NCI-H748 treated with DMSO at 0.1 percent for 48 hours (cell line): ENCODE results near the gene BCOR.
A peak's percentile ranks its signal among the peaks of the same experiment; 100 is the strongest.

Experiments used
- DNase-seq: peaks from one replicate; lab custom pipeline; 2025; lab: John Stamatoyannopoulos, UW

The BCOR gene

GRCh38 chrX:40063555-40063954 is 34.2 kb downstream of the BCOR start:
- DNase-seq, result no peak

GRCh38 chrX:40062525-40063155 is 35.1 kb downstream of the BCOR start:
- DNase-seq, result no peak

- no peak for DNase-seq
Observed at GRCh38 chrX:40061871-40062524, 35.8 kb downstream of the BCOR start.

GRCh38 chrX:40061005-40061404 is 36.8 kb downstream of the BCOR start:
- no peak for DNase-seq

DNA sequence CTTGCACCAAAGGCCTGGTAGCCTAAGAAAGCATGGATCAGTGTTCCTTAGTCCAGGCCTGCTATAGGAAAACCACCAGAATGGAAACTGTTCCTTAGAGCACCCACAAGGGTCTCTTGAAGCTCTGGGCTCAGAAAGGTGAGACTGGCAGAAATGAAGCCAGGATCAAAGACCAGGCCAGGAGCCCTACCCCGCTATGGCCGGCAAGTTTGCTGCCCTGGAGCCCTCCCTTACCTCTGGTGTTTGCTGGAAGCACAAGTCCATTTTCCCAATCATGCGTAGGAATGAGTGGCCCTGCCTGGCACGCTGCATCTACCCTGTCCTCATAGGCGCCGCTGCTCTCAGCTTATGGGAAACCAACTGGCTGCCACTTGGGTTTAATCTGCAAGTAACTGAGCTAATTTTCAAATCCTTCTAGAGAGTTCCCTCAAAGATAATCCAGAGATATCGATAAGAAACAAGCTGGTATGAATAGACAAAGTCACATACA is 37.4 kb downstream of the BCOR start:
- no peak for DNase-seq

GRCh38 chrX:40058719-40059118 is 39.0 kb downstream of the BCOR start:
- DNase-seq, result peak; percentile 89

GRCh38 chrX:40057405-40057804 is 40.4 kb downstream of the BCOR start:
- no peak for DNase-seq

- no peak for DNase-seq
Observed at GRCh38 chrX:40056420-40056819, 41.3 kb downstream of the BCOR start.

GRCh38 chrX:40055495-40055894 is 42.3 kb downstream of the BCOR start:
- DNase-seq, result no peak

DNA sequence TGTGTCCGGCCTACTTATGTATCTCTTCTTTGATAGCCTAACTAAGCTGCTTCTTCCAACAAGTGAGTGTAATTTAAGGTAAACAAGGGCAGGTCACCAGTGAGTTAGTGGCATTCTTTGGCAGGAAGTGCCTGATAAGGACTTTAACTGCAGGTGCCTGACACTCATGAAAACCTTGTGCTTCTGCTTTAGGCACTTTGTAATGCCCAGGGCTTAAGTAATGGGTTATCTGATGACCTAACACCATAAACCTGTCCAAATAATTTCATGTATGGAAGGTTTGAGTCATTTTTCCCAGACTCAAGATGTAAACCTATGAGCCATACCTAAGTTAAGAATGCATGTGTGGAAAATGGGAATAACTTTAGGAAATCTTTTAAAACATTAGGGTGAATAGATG is 43.0 kb downstream of the BCOR start:
- DNase-seq, result no peak

DNA sequence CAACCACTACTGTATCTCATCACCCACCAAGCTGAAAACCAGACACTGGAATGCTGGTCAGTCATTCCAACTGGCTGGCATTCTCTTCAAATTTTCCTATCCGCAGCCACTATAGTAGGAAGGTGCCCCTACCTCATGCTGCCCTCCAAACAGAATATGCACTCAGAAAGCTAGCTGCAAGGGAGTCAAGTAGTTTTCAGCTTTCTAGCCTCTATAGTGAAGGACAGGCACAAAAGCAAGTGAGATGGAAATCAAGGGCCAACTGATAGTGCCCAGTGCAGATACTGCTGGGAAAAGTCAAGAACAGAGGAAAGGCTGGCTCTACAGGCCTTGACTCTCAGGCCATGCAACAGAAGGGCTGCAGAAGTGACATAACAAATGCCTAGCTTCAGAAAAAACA is 47.2 kb downstream of the BCOR start:
- DNase-seq, result no peak

DNA sequence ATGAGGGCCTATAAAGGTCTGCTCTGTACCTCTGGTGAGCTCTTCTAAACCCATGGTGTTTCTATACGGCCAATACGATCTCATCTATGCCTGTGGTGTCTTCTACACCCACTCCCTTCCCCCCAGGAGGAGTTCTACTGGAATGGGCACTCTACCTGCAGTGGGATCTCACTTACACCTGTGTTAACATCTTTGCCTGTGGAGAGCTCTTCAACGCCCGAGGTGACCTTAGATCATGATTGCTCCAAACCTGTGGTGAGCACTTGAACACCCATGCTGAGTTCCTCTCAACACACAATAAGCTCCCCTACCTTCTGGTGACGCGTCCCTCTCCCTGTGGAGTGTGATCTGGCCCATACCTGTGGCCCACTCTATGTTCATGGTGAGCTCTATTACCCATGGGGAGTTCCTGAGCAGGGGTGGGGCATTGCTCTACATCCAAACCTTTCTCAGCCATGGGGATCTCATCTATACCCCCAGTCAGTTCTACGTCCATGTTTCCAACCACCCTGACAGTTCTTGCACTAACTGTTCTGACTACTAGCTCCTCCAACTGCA is 48.6 kb downstream of the BCOR start:
- DNase-seq, result no peak

DNA sequence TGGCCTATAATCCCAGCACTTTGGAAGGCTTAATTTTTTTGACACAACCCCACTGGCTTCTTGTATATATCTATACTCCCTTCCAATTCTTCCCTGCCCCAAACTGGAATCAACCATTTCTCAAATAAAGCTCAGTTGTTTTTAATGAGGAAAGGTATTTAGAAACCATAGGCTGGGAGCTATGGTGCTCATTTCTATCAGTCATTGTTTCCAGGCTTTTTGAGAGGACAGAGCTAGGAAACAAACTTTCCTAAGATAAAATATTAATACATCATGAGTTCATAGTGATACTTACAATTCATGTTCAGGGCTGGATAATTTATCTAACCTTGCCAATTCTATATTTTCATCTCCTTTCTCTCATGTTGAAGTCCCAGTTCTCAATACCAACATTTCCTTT is 50.3 kb downstream of the BCOR start:
- no peak for DNase-seq

- no peak for DNase-seq
Observed at GRCh38 chrX:40043895-40044294, 53.9 kb downstream of the BCOR start.

GRCh38 chrX:40041915-40042314 is 55.8 kb downstream of the BCOR start:
- no peak for DNase-seq

DNA sequence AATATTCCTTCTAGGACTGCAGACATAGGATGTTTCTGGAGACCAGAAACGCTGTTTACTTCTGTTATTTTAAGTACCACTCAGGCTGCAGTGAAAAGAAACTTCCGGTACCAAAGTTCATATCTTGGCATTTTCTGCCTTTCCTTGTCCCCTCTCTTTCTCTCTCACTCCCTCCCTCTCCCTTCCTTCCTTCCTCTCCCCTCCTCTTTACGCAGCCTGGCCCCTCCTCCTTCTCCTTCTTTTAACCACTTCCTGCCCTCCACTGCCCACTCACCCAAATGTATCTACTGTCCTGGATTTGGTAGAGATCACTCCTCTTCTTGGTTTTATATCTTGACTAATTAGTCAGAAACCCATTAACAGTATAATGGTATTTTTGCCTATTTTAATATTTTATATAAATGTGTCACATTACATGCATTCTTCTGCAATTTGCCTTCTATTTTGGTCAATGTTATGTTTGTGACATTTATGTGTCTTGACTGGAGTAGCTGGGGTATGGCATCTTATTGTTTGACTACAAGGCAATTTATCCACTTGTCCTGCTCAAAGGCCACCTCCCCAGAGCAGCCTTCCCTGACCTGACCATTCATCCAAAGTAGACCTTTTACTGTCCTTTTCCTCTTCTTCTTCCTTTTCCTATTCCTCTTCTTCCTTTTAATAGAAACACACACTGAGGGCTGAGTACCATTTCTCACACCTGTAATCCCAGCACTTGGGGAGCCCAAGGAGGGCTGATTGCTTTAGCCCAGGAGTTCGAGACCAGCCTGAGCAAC is 56.9 kb downstream of the BCOR start:
- DNase-seq, result no peak

DNA sequence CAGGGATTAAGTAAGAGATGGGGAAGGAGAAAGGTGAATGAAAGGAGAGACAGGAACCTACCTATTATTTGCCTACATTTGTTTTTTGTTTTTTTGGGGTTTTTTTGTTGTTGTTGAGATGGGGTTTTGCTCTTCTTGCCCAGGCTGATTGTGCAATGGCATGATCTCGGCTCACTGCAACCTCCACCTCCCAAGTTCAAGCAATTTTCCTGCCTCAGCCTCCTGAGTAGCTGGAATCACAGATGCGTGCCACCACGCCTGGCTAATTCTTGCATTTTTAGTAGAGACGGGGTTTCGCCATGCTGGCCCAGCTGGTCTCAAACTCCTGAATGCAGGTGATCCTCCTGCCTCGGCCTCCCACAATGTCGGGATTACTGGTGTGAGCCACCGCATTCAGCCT is 57.9 kb downstream of the BCOR start:
- DNase-seq, result no peak

GRCh38 chrX:40037367-40037766 is 60.4 kb downstream of the BCOR start:
- DNase-seq, result no peak

GRCh38 chrX:40035726-40036125 is 62.0 kb downstream of the BCOR start:
- DNase-seq, result no peak

GRCh38 chrX:40031911-40032310 is 65.8 kb downstream of the BCOR start:
- no peak for DNase-seq

DNA sequence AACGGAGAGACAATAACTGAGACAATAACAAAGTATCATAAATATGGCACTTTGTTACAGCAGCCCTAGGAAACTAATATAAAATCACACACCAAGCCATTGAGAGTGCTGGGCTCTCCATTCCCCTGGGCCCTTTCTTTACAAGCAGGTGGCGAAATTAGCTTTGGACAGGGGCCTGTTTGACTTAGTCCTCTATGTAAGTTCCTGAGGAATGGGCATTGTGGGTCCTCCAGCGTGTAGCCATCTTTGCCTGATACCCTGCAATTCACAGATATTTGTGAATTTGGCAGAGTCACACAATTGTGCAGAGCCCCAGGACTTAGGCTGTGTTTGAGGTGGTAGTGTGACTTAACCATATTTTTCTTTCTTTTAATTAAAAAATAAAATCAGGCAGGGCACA is 67.6 kb downstream of the BCOR start:
- no peak for DNase-seq

- DNase-seq, result no peak
Observed at GRCh38 chrX:40022421-40022820, 75.3 kb downstream of the BCOR start.

- no peak for DNase-seq
Observed at GRCh38 chrX:40021647-40022046, 76.1 kb downstream of the BCOR start.
